Measurements from ENCODE around the gene EPSTI1.
"Not testable (repeated sequence)": the region's sequence is repeated elsewhere in the genome, so short reads cannot be mapped to it uniquely, and the experiment has no call there.

EPSTI1 gene

GRCh38 chr13:42891591-42891990 lies 100.5 kb downstream of the EPSTI1 start:
- no peak for DNase-seq

- no peak for DNase-seq
Measured at GRCh38 chr13:42885325-42885724, 106.7 kb downstream of the EPSTI1 start.

GRCh38 chr13:42883771-42884467 lies 108.1 kb downstream of the EPSTI1 start:
- no peak for DNase-seq

- no peak for DNase-seq
Measured at GRCh38 chr13:42883142-42883541, 108.9 kb downstream of the EPSTI1 start.

- DNase-seq = no peak
Measured at GRCh38 chr13:42880056-42880605, 111.9 kb downstream of the EPSTI1 start.

GRCh38 chr13:42878721-42879120 lies 113.3 kb downstream of the EPSTI1 start:
- DNase-seq = no peak

GRCh38 chr13:42876887-42877545 lies 115.0 kb downstream of the EPSTI1 start:
- no peak for DNase-seq

GRCh38 chr13:42876270-42876714 lies 115.7 kb downstream of the EPSTI1 start:
- no peak for DNase-seq

- DNase-seq = no peak
Measured at GRCh38 chr13:42875475-42876269, 116.4 kb downstream of the EPSTI1 start.

GRCh38 chr13:42874221-42874620 lies 117.8 kb downstream of the EPSTI1 start:
- no peak for DNase-seq

GRCh38 chr13:42873081-42873480 lies 119.0 kb downstream of the EPSTI1 start:
- no peak for DNase-seq

- no peak for DNase-seq
Measured at GRCh38 chr13:42867232-42867631, 124.8 kb downstream of the EPSTI1 start.

GRCh38 chr13:42865768-42866102 lies 126.3 kb downstream of the EPSTI1 start:
- DNase-seq = no peak

GRCh38 chr13:42864952-42865767 lies 126.9 kb downstream of the EPSTI1 start:
- DNase-seq = no peak

- not testable (repeated sequence) for DNase-seq
Measured at GRCh38 chr13:42862370-42862769, 129.7 kb downstream of the EPSTI1 start.

GRCh38 chr13:42860485-42860884 lies 131.6 kb downstream of the EPSTI1 start:
- DNase-seq = no peak

- DNase-seq = no peak
Measured at GRCh38 chr13:42859760-42860159, 132.3 kb downstream of the EPSTI1 start.

GRCh38 chr13:42855410-42855809 lies 136.6 kb downstream of the EPSTI1 start:
- DNase-seq = no peak

- DNase-seq = no peak
Measured at GRCh38 chr13:42852136-42852535, 139.9 kb downstream of the EPSTI1 start.

GRCh38 chr13:42849200-42849599 lies 142.8 kb downstream of the EPSTI1 start:
- DNase-seq = no peak

GRCh38 chr13:42847891-42848663 lies 144.0 kb downstream of the EPSTI1 start:
- no peak for DNase-seq
